Heart left ventricle (tissue), 16 donors: ENCODE results near the gene SHC3. TPM values are rescaled to one million over a fixed set of nuclear protein-coding genes. Genes with fewer than 3 reads are reported as not detected.
A peak's percentile ranks its signal among the peaks of the same experiment; 100 is the strongest.

Source experiments
- ATAC-seq, 4 donors: fragments of 200-7000 bp; cut with Tn5 transposase; one replicate each; pipeline ENCODE4 v1.9.1; 2020 to 2022; ENCODE audit warnings: moderate library complexity in 4 of 4, mild to moderate bottlenecking in 3 of 4, moderate number of reproducible peaks in 1 of 4
- DNase-seq, 5 donors: peaks; one replicate each; pipeline ENCODE4 v3.0.0-alpha.2; 2020
- H3K27ac ChIP-seq, 12 donors: fragments of 200-600 bp; sonication (generic) in 4 of 12; one replicate each; pipeline versions ENCODE4 v1.5.0 to v1.8.0; 2016 to 2022; ENCODE audit warnings: mild to moderate bottlenecking in 2 of 12
- H3K27me3 ChIP-seq, 9 donors: fragments of 200-600 bp; sonication (generic) in 2 of 9; one replicate each; pipeline versions ENCODE4 v1.5.1 to v1.8.0; 2016 to 2022; ENCODE audit warnings: mild to moderate bottlenecking in 3 of 9
- H3K36me3 ChIP-seq, 9 donors: fragments of 200-600 bp; sonication (generic) in 2 of 9; one replicate each; pipeline versions ENCODE4 v1.5.0 to v1.8.0; 2018 to 2022; ENCODE audit warnings: mild to moderate bottlenecking in 2 of 9
- H3K4me1 ChIP-seq, 12 donors: fragments of 200-600 bp; sonication (generic) in 4 of 12; one replicate each; pipeline versions ENCODE4 v1.5.0 to v1.8.0; 2016 to 2022; ENCODE audit warnings: mild to moderate bottlenecking in 3 of 12
- H3K4me3 ChIP-seq, 12 donors: fragments of 200-600 bp; sonication (generic) in 4 of 12; one replicate each; pipeline versions ENCODE4 v1.5.0 to v1.8.0; 2017 to 2022; ENCODE audit warnings: mild to moderate bottlenecking in 9 of 12, moderate library complexity in 4 of 12
- H3K9me3 ChIP-seq, 12 donors: fragments of 200-600 bp; sonication (generic) in 4 of 12; one replicate each; pipeline versions ENCODE4 v1.5.0 to v1.8.0; 2016 to 2022; ENCODE audit warnings: mild to moderate bottlenecking in 1 of 12
- CTCF ChIP-seq, 12 donors: fragments of 200-600 bp; sonication (generic) in 4 of 12; IDR thresholded peaks; one replicate each; pipeline versions ENCODE4 v1.5.0 to v1.8.0; 2018 to 2022; ENCODE audit warnings: antibody characterized with exemption in 12 of 12, mild to moderate bottlenecking in 5 of 12
- POLR2A ChIP-seq, 2 donors: fragments of 450-650 bp; IDR thresholded peaks; one replicate each; pipeline ENCODE4 v1.6.1; 2017; ENCODE audit warnings: antibody characterized with exemption in 2 of 2, mild to moderate bottlenecking in 2 of 2, moderate library complexity in 2 of 2
- WGBS, 4 donors: extraction: QIAGEN DNeasy Blood & Tissue Kit in 2 of 4; methylation state at CpG; one replicate each; pipeline versions ENCODE4 v1.1.5 to v1.1.7; 2013 to 2018; 5-methylcytosine and 5-hydroxymethylcytosine counted together
- intact Hi-C, 10 donors: fragments of 100-400 bp; cut with DNase I; formaldehyde crosslinking; loops; one replicate each; pipeline versions ENCODE4 v1.11.1 to v1.14.2; 2022
- polyA plus RNA-seq, 2 donors: library from polyadenylated mRNA; stranded (reverse); fragments of 200-250 nt; gene quantifications; one replicate each; pipeline ENCODE4 v1.2.3, GENCODE V29; 2013
- total RNA-seq, 9 donors: library from RNA; depleted of rRNA in 2 of 9; stranded (reverse); fragments of >200 nt in 2 of 9; fragmentation: NEBNext Ultra II Directional in 3 of 9; extraction: Animal tissue kit (Norgen Biotek cat#: 25700) in 3 of 9; gene quantifications; one replicate each; pipeline versions ENCODE4 v1.1.0 to v1.2.4, GENCODE V29; 2016 to 2023
- donor health status: ischemic (EF 13 %, LVEDD 7.1; RV severe dilation, severe dysfunction).
- donor health status: healthy with polysubstance abuse.
- donor health status: DM: no; HTN: yes; CAD: no.
- donor health status: DM: no; HTN: no; CAD: no.
- donor health status: ischemic (EF 25% LVEDD 6.9; RV normal size, moderate dysfunction).
- donor health status: ischemic (EF 25% LVEDD 5.7; RV mildly dilated, moderate dysfunction).
- donor health status: healthy.
- donor health status: DM: yes; HTN: yes; CAD: no.
- donor health status: ischemic (EF 35%, LVEDD 5.7; RV mildly dilated, moderate dysfunction).
- donor health status: nonischemic (EF 11% LVEDD 7.7; RV severe dilation, severe dysfunction).
- donor health status: DM: yes; HTN: yes; CAD: no.
- donor health status: PGD.
- donor health status: ischemic (EF 29% LVEDD 5.4; RV normal size, mild dysfunction).
- donor health status: nonischemic (EF 23%, LVEDD 6.1; RV moderate dilation, normal function).

The SHC3 gene
- total and polyA plus RNA-seq, 11 donors = 0.20 to 4.3 (median 0.52) TPM

- H3K27me3 ChIP-seq = no peaks in the 10 kb centered on the region
- TF ChIP-seq POLR2A (IDR thresholded peaks at IDR 0.05) (no peak), CTCF (IDR thresholded peaks at IDR 0.05) (no peak)
- peaks cover 0 to 13% (median 0%) of the 10 kb centered on the region in 12 donors for H3K4me1 ChIP-seq
- WGBS, 4 donors = 85 to 94% (median 90%) methylated on average over 2 of the region's 2 CpGs
- DNase-seq = no peak
- H3K4me3 ChIP-seq = no peak overlapping the region
- H3K27ac ChIP-seq = no peak overlapping the region
- no peaks in the 10 kb centered on the region for H3K9me3 ChIP-seq
- no peak for ATAC-seq
- intact Hi-C loops = no loop called here
- no peaks in the 10 kb centered on the region for H3K36me3 ChIP-seq
Observed at GRCh38 chr9:89044104-89044503, 134.5 kb downstream of the SHC3 start.

- Histone ChIP-seq H3K9me3 (no peaks in the 10 kb centered on the region), H3K36me3 (no peaks in the 10 kb centered on the region), H3K27ac (no peak overlapping the region), H3K4me3 (no peak overlapping the region), H3K27me3 (no peaks in the 10 kb centered on the region), H3K4me1 (peaks cover 0 to 15% (median under 1%) of the 10 kb centered on the region in 12 donors)
- no peak for TF ChIP-seq CTCF (IDR thresholded peaks at IDR 0.05)
- no peak for TF ChIP-seq POLR2A (IDR thresholded peaks at IDR 0.05)
- intact Hi-C loops = no loop called here
- WGBS, 4 donors = 79 to 83% (median 81%) methylated on average over 9 of the region's 9 CpGs
- ATAC-seq = peak in 1 of 4 donors; percentile 11
- no peak for DNase-seq
Observed at GRCh38 chr9:89042984-89043383, 135.6 kb downstream of the SHC3 start.

GRCh38 chr9:89039664-89040063, 139.0 kb downstream of the SHC3 start:
- Histone ChIP-seq H3K27me3 (no peaks in the 10 kb centered on the region), H3K9me3 (no peaks in the 10 kb centered on the region), H3K27ac (no peak overlapping the region), H3K4me1 (peaks cover 0 to 23% (median 2%) of the 10 kb centered on the region in 12 donors), H3K36me3 (no peaks in the 10 kb centered on the region), H3K4me3 (no peak overlapping the region)
- intact Hi-C loops = no loop called here
- 94 to 99% (median 97%) methylated on average over 2 of the region's 2 CpGs for WGBS, 4 donors
- TF ChIP-seq POLR2A (IDR thresholded peaks at IDR 0.05) (no peak), CTCF (IDR thresholded peaks at IDR 0.05) (no peak)
- no peak for DNase-seq
- no peak for ATAC-seq

GRCh38 chr9:89039104-89039465, 139.5 kb downstream of the SHC3 start:
- Histone ChIP-seq H3K4me1 (peaks cover 0 to 23% (median 2%) of the 10 kb centered on the region in 12 donors), H3K36me3 (no peaks in the 10 kb centered on the region), H3K9me3 (no peaks in the 10 kb centered on the region), H3K27ac (no peak overlapping the region), H3K27me3 (no peaks in the 10 kb centered on the region), H3K4me3 (no peak overlapping the region)
- 93 to 96% (median 95%) methylated on average over 4 of the region's 4 CpGs for WGBS, 4 donors
- intact Hi-C loops = no loop called here
- ATAC-seq = no peak
- TF ChIP-seq CTCF (IDR thresholded peaks at IDR 0.05) (no peak), POLR2A (IDR thresholded peaks at IDR 0.05) (no peak)
- no peak for DNase-seq
